Measurements from ENCODE around the gene NEDD4. TPM values are rescaled to one million over a fixed set of nuclear protein-coding genes. Genes with fewer than 3 reads are reported as not detected.

NEDD4 gene
- total RNA-seq = 23.9 and 27.2 TPM in 2 replicates

DNA sequence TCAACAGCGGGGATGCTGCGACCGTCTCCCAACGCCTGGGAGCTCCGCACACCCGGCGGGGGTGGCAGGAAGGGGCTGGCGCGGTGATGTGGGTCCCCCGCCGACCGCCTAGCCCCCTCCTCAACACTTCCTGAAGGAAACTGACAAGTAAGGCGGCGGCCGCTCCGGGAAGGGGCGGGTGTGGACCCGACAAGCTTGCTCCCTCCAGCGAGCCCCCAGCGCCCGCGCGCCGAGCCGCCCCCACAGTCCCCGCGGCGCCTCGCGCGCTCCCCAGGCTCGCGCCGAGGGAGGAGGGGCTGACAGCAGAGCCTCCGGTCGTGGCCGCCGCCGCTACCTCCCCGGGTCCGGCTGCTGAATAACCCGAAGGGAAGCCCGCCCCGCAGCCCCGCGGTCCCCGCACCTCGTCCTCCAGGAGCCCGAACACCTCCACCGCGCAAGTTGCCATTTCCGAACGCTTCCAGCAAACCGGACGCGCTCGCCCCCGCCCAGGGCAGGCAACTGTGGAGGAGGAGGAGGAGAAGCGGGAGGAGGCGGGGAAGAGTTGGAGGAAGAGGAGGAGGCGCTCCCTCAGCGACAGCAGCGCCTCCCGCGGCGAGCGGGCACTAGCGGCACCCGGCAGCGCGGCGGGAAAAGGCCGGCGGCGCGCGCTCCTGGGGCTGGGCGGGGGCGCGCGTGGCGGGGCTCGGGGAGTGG lies at the start of gene NEDD4:
TSS of gene NEDD4 (minus strand) at position 502 of the 693 bp plus-strand sequence. CDS start at position 445, 57 bp downstream.

